Liver (tissue), 3 donors: ENCODE data around the gene MTHFD2L.

Experiments
- ATF3 ChIP-seq: IDR thresholded peaks from 2 replicates; pipeline ENCODE4 v1.6.1; 2016; ENCODE audit warnings: antibody characterized with exemption
- EGR1 ChIP-seq, 2 donors: IDR thresholded peaks; 2 replicates each; pipeline ENCODE4 v1.6.1; 2016 to 2018; ENCODE audit warnings: antibody characterized with exemption in 2 of 2, low read depth in 2 of 2
- FOXA1 ChIP-seq: IDR thresholded peaks from 2 replicates; pipeline ENCODE4 v1.6.1; 2016; ENCODE audit warnings: antibody characterized with exemption
- GABPA ChIP-seq, 2 donors: IDR thresholded peaks in 1 of 2; conservative IDR thresholded peaks in 1 of 2; 2 replicates each; pipeline ENCODE4 v1.6.1; 2016; ENCODE audit warnings: antibody characterized with exemption in 2 of 2, mild to moderate bottlenecking in 1 of 2, moderate library complexity in 1 of 2
- JUND ChIP-seq, 2 donors: IDR thresholded peaks; 2 replicates each; pipeline ENCODE4 v1.6.1; 2016; ENCODE audit warnings: antibody characterized with exemption in 2 of 2
- RAD21 ChIP-seq, 2 donors: IDR thresholded peaks; 2 replicates each; pipeline ENCODE4 v1.6.1; 2016; ENCODE audit warnings: antibody characterized with exemption in 2 of 2, mild to moderate bottlenecking in 2 of 2
- SP1 ChIP-seq: IDR thresholded peaks from 2 replicates; pipeline ENCODE4 v1.6.1; 2018; ENCODE audit warnings: antibody characterized with exemption, mild to moderate bottlenecking
- TAF1 ChIP-seq: conservative IDR thresholded peaks from 2 replicates; pipeline ENCODE4 v1.6.1; 2016; ENCODE audit warnings: antibody characterized with exemption, mild to moderate bottlenecking
- YY1 ChIP-seq: IDR thresholded peaks from 2 replicates; pipeline ENCODE4 v1.6.1; 2016; ENCODE audit warnings: antibody characterized with exemption, mild to moderate bottlenecking
- TF ChIP-seq, protein P1 (sequence below): fragments of 150-350 bp; IDR thresholded peaks from 2 replicates; pipeline ENCODE4 v1.5.1; 2017; ENCODE audit warnings: improper control_type of control experiment, low read depth, low read length; ENCODE audit not compliant: missing input control
- TF ChIP-seq, protein P2 (sequence below): IDR thresholded peaks from 2 replicates; pipeline ENCODE4 v1.6.1; 2016; ENCODE audit warnings: antibody characterized with exemption, mild to moderate bottlenecking
- TF ChIP-seq, protein P3 (sequence below): IDR thresholded peaks from 2 replicates; pipeline ENCODE4 v1.6.1; 2016; ENCODE audit warnings: antibody characterized with exemption
- donor health status: healthy.
- donor health status: healthy.

DNA sequence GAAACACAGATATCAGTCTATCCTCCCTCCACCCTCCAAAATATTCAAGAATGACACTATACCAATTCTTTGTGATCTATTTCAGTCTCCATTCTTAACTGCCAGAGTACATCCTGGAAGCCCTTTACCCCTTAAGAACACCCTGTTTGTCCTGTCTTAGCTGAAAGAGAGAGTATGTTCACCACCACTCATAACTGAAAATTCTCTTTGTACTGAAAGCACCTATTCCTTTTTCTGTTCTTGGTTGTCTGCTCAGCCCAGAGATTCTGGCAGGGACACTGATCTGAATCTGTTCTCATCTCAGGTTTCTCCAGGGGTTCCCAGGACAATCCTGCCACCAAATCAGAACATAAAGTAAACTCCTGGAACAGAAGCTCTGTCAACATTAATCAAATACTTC, 181.6 kb downstream of the MTHFD2L start:
- TF ChIP-seq, protein P1, sequence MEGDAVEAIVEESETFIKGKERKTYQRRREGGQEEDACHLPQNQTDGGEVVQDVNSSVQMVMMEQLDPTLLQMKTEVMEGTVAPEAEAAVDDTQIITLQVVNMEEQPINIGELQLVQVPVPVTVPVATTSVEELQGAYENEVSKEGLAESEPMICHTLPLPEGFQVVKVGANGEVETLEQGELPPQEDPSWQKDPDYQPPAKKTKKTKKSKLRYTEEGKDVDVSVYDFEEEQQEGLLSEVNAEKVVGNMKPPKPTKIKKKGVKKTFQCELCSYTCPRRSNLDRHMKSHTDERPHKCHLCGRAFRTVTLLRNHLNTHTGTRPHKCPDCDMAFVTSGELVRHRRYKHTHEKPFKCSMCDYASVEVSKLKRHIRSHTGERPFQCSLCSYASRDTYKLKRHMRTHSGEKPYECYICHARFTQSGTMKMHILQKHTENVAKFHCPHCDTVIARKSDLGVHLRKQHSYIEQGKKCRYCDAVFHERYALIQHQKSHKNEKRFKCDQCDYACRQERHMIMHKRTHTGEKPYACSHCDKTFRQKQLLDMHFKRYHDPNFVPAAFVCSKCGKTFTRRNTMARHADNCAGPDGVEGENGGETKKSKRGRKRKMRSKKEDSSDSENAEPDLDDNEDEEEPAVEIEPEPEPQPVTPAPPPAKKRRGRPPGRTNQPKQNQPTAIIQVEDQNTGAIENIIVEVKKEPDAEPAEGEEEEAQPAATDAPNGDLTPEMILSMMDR, result no peak
- TF ChIP-seq FOXA1 (no peak), JUND (IDR thresholded peaks at IDR 0.05) (no peak), GABPA (IDR thresholded peaks at IDR 0.05 in 1 of 2, conservative IDR thresholded peaks at IDR 0.05 in 1 of 2) (no peak), YY1 (no peak), EGR1 (IDR thresholded peaks at IDR 0.05; ENCODE audit: low read depth in 2 of 2) (no peak), RAD21 (IDR thresholded peaks at IDR 0.05) (no peak), SP1 (no peak), ATF3 (no peak), TAF1 (no peak)
- TF ChIP-seq, protein P2, sequence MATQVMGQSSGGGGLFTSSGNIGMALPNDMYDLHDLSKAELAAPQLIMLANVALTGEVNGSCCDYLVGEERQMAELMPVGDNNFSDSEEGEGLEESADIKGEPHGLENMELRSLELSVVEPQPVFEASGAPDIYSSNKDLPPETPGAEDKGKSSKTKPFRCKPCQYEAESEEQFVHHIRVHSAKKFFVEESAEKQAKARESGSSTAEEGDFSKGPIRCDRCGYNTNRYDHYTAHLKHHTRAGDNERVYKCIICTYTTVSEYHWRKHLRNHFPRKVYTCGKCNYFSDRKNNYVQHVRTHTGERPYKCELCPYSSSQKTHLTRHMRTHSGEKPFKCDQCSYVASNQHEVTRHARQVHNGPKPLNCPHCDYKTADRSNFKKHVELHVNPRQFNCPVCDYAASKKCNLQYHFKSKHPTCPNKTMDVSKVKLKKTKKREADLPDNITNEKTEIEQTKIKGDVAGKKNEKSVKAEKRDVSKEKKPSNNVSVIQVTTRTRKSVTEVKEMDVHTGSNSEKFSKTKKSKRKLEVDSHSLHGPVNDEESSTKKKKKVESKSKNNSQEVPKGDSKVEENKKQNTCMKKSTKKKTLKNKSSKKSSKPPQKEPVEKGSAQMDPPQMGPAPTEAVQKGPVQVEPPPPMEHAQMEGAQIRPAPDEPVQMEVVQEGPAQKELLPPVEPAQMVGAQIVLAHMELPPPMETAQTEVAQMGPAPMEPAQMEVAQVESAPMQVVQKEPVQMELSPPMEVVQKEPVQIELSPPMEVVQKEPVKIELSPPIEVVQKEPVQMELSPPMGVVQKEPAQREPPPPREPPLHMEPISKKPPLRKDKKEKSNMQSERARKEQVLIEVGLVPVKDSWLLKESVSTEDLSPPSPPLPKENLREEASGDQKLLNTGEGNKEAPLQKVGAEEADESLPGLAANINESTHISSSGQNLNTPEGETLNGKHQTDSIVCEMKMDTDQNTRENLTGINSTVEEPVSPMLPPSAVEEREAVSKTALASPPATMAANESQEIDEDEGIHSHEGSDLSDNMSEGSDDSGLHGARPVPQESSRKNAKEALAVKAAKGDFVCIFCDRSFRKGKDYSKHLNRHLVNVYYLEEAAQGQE, result no peak
- TF ChIP-seq, protein P3, sequence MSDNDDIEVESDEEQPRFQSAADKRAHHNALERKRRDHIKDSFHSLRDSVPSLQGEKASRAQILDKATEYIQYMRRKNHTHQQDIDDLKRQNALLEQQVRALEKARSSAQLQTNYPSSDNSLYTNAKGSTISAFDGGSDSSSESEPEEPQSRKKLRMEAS, result no peak
